Activated naive CD4-positive, alpha-beta T cell treated with anti-CD3 and anti-CD28 coated beads, Interleukin-2, amount 10 ng/mL, durations not matched to agents 7 days and 5 days (primary cell): ENCODE data around the gene OR10D3.
"Not testable (repeated sequence)": the region's sequence is repeated elsewhere in the genome, so short reads cannot be mapped to it uniquely, and the experiment has no call there.

Experiments used
- CTCF ChIA-PET: fragments of 350-600 bp; sonication (Branson Sonifier 250); formaldehyde crosslinking; loops from one replicate; lab custom pipeline; 2021; ENCODE audit warnings: antibody characterized with exemption; lab: Charles Lee
- DNase-seq: peaks from one replicate; pipeline ENCODE4 v3.0.0-alpha.2; 2020
- H3K27ac Mint-ChIP-seq: one replicate; pipeline ENCODE4 v1.8.0; 2021; ENCODE audit warnings: mild to moderate bottlenecking, moderate library complexity, mixed read lengths
- H3K27me3 Mint-ChIP-seq: one replicate; pipeline ENCODE4 v1.8.0; 2021; ENCODE audit warnings: mild to moderate bottlenecking, mixed read lengths
- H3K36me3 Mint-ChIP-seq: one replicate; pipeline ENCODE4 v1.8.0; 2021; ENCODE audit warnings: mixed read lengths
- H3K4me1 Mint-ChIP-seq: one replicate; pipeline ENCODE4 v1.8.0; 2021; ENCODE audit warnings: mixed read lengths
- H3K4me3 Mint-ChIP-seq: one replicate; pipeline ENCODE4 v1.8.0; 2021; ENCODE audit warnings: mild to moderate bottlenecking, moderate library complexity, mixed read lengths
- H3K9me3 Mint-ChIP-seq: one replicate; pipeline ENCODE4 v1.8.0; 2021; ENCODE audit warnings: mixed read lengths

The OR10D3 gene, protein sequence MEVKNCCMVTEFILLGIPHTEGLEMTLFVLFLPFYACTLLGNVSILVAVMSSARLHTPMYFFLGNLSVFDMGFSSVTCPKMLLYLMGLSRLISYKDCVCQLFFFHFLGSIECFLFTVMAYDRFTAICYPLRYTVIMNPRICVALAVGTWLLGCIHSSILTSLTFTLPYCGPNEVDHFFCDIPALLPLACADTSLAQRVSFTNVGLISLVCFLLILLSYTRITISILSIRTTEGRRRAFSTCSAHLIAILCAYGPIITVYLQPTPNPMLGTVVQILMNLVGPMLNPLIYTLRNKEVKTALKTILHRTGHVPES

GRCh38 chr11:124183068-124183467, at the start of gene OR10D3:
TSS of gene OR10D3 (plus strand) at chr11:124183345. CDS start at chr11:124185270, 1,925 bp downstream.
- DNase-seq, result no peak
- CTCF ChIA-PET, result no interaction called here

DNA sequence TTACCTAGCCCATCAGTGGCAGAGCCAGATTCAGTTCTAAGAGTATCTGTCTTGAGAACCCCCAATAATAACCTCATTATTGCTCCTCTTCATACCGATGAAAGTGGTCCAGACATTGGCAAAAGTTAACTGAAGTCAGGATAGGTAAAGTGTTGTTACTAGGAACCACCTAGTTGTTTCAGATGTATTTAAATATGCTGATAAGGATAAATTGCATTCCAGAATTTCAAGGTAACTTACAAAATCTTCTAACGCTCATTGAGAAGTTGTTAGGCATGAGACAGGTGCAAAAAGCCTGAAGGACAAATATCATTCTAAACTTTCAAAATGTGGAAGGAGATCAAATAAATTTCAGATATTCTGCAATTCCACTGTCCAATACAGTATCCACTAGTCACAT, 40.1 kb upstream of the OR10D3 start:
- DNase-seq, result no peak
- Mint-ChIP-seq H3K4me1 (no peaks in the 10 kb centered on the region), H3K36me3 (no peaks in the 10 kb centered on the region), H3K27ac (no peak overlapping the region), H3K27me3 (no peaks in the 10 kb centered on the region), H3K9me3 (no peaks in the 10 kb centered on the region), H3K4me3 (no peak overlapping the region)
- CTCF ChIA-PET, result no interaction called here

More at GRCh38 chr11:124183068-124183467, at the start of gene OR10D3:
- H3K36me3 Mint-ChIP-seq, result no peaks in the 10 kb centered on the region
- H3K4me3 Mint-ChIP-seq, result no peak within 1 kb of the TSS
- no peaks in the 10 kb centered on the region for H3K9me3 Mint-ChIP-seq
- H3K27ac Mint-ChIP-seq, result no peak within 1 kb of the TSS
- no peaks in the 10 kb centered on the region for H3K27me3 Mint-ChIP-seq
- no peaks in the 10 kb centered on the region for H3K4me1 Mint-ChIP-seq

DNA sequence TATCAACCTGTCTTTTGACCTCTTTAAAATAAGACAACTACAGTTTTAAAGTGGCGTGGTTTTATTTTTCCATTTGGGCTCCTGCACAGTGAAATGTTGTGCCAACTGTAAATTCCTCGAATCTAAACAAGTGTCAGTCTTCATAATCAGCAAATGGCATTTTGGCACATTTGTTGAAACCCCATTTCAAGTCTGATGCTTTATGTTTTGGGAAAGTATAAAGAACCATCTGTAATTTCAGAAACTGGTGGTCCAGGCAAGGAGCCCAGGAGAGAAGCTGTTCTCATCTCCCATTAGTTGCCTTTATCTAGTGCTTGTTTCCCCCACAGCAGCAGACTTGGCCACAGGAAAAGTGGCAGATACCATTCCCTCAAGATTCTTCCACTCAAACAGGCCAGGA, 35.2 kb upstream of the OR10D3 start:
- Mint-ChIP-seq H3K4me1 (no peaks in the 10 kb centered on the region), H3K4me3 (no peak overlapping the region), H3K9me3 (no peaks in the 10 kb centered on the region), H3K27ac (no peak overlapping the region), H3K27me3 (no peaks in the 10 kb centered on the region), H3K36me3 (no peaks in the 10 kb centered on the region)
- DNase-seq, result no peak
- CTCF ChIA-PET, result no interaction called here

GRCh38 chr11:124150684-124151083, 32.5 kb upstream of the OR10D3 start:
- no peak overlapping the region for H3K27ac Mint-ChIP-seq
- DNase-seq, result no peak
- no peaks in the 10 kb centered on the region for H3K9me3 Mint-ChIP-seq
- no peaks in the 10 kb centered on the region for H3K4me1 Mint-ChIP-seq
- no peaks in the 10 kb centered on the region for H3K36me3 Mint-ChIP-seq
- CTCF ChIA-PET, result no interaction called here
- no peaks in the 10 kb centered on the region for H3K27me3 Mint-ChIP-seq
- H3K4me3 Mint-ChIP-seq, result no peak overlapping the region

DNA sequence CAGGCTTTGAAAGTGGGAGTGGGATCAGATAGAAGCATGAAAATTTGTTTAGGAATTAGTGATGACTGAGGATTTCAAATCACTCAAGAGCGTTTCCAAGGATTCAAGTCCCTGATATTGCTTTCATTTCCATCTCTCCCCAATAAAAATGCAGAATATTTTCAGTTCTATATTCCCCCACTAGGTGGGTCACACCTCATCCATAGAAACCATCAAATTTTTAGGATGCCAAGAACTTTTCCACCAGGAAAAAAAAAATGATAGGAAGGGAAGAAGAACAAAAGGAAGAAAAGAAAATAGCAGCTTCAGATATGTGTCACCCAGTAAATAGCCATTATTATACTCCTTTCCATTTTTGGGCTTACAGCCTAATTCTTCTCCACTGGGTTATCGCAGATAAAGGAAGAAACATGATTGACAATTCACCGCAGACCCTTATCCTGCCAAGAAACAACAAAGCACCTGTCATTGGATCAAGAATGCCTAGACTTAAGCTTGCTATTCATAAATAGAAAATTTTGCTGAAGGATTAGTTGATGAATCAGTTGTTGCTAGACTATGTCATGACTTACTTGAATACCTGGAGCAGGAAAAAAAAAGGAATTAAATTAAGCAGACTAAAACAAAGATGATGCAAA, 30.3 kb upstream of the OR10D3 start:
- H3K27ac Mint-ChIP-seq, result no peak overlapping the region
- CTCF ChIA-PET, result no interaction called here
- H3K27me3 Mint-ChIP-seq, result no peaks in the 10 kb centered on the region
- no peaks in the 10 kb centered on the region for H3K36me3 Mint-ChIP-seq
- H3K4me3 Mint-ChIP-seq, result no peak overlapping the region
- H3K9me3 Mint-ChIP-seq, result no peaks in the 10 kb centered on the region
- DNase-seq, result no peak
- no peaks in the 10 kb centered on the region for H3K4me1 Mint-ChIP-seq

- H3K36me3 Mint-ChIP-seq, result no peaks in the 10 kb centered on the region
- H3K27me3 Mint-ChIP-seq, result no peaks in the 10 kb centered on the region
- no peaks in the 10 kb centered on the region for H3K9me3 Mint-ChIP-seq
- CTCF ChIA-PET, result no interaction called here
- H3K4me1 Mint-ChIP-seq, result no peaks in the 10 kb centered on the region
- no peak overlapping the region for H3K27ac Mint-ChIP-seq
- H3K4me3 Mint-ChIP-seq, result no peak overlapping the region
- no peak for DNase-seq
Observed at GRCh38 chr11:124153821-124154220, 29.3 kb upstream of the OR10D3 start.

GRCh38 chr11:124159481-124159880, 23.7 kb upstream of the OR10D3 start:
- no peak overlapping the region for H3K27ac Mint-ChIP-seq
- DNase-seq, result no peak
- H3K4me3 Mint-ChIP-seq, result no peak overlapping the region
- no peaks in the 10 kb centered on the region for H3K4me1 Mint-ChIP-seq
- H3K9me3 Mint-ChIP-seq, result no peaks in the 10 kb centered on the region
- CTCF ChIA-PET, result no interaction called here
- H3K27me3 Mint-ChIP-seq, result peaks cover 4% of the 10 kb centered on the region
- no peaks in the 10 kb centered on the region for H3K36me3 Mint-ChIP-seq

DNA sequence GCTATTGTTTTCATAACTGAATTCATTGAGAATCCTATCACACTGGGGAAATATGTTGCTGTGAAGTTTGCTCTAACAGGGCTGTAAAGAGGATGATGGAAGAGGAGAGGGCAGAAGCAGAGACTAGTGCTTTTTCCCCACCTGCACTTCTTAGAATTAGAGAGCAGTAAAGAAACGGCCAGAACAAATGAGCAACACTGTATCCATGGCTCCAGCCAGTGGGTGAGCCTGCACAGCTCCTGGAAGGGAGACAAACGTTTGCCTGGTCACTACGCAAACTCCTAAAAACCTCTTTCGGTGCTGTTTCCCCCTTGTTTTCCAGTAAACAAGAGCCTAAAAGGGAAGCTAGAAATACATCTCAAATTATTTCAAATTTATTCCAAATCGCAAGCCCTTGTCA, 22.2 kb upstream of the OR10D3 start:
- CTCF ChIA-PET, result interaction anchor here (0.9 kb wide), 1 partner anchor 10 kb away, joined by 3 read pairs; no protein-coding TSS in a partner anchor
- Mint-ChIP-seq H3K27me3 (peaks cover 4% of the 10 kb centered on the region), H3K36me3 (no peaks in the 10 kb centered on the region), H3K4me3 (no peak overlapping the region), H3K9me3 (no peaks in the 10 kb centered on the region), H3K4me1 (no peaks in the 10 kb centered on the region), H3K27ac (no peak overlapping the region)
- no peak for DNase-seq

- Mint-ChIP-seq H3K4me1 (no peaks in the 10 kb centered on the region), H3K27me3 (no peaks in the 10 kb centered on the region), H3K4me3 (no peak overlapping the region), H3K9me3 (no peaks in the 10 kb centered on the region), H3K36me3 (no peaks in the 10 kb centered on the region), H3K27ac (no peak overlapping the region)
- no peak for DNase-seq
- CTCF ChIA-PET, result interaction anchor here (1.5 kb wide), 1 partner anchor 8 kb away, joined by 3 read pairs; no protein-coding TSS in a partner anchor
Observed at GRCh38 chr11:124167826-124168231, 15.3 kb upstream of the OR10D3 start.

DNA sequence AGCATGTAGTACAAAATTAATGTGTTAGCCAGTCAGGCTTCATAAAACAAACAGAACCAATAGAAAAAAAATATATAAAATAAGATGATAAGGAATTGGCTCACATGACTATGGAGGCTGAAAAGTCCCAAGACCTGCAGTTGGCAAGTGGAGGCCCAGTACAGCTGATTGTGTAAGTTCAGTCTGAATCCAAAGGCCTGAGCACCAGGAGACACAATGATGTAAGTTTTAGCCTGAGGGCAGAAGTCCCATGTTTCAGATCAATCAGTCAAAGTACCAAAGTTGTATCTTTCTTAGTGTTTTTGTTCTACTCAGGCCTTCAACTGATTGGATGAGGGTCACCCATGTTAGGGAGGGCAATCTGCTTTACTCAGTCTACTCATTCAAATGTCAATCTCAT, 14.3 kb upstream of the OR10D3 start:
- DNase-seq, result no peak
- Mint-ChIP-seq H3K4me3 (no peak overlapping the region), H3K27ac (no peak overlapping the region), H3K36me3 (no peaks in the 10 kb centered on the region), H3K27me3 (no peaks in the 10 kb centered on the region), H3K9me3 (no peaks in the 10 kb centered on the region), H3K4me1 (no peaks in the 10 kb centered on the region)
- CTCF ChIA-PET, result no interaction called here

GRCh38 chr11:124170315-124170714, 12.8 kb upstream of the OR10D3 start:
- not testable (repeated sequence) for DNase-seq, H3K4me3 Mint-ChIP-seq, H3K36me3 Mint-ChIP-seq, H3K27me3 Mint-ChIP-seq, H3K9me3 Mint-ChIP-seq, H3K27ac Mint-ChIP-seq, H3K4me1 Mint-ChIP-seq
- CTCF ChIA-PET, result interaction anchor here (0.6 kb wide), 1 partner anchor 65 kb away, joined by 3 read pairs; no protein-coding TSS in a partner anchor

- no peak for DNase-seq
- no peaks in the 10 kb centered on the region for H3K4me1 Mint-ChIP-seq
- H3K36me3 Mint-ChIP-seq, result no peaks in the 10 kb centered on the region
- no peak overlapping the region for H3K27ac Mint-ChIP-seq
- no peaks in the 10 kb centered on the region for H3K27me3 Mint-ChIP-seq
- no peak overlapping the region for H3K4me3 Mint-ChIP-seq
- no peaks in the 10 kb centered on the region for H3K9me3 Mint-ChIP-seq
- CTCF ChIA-PET, result interaction anchor here (0.9 to 1.0 kb wide), 2 partner anchors 10 to 99 kb away, joined by 3 read pairs; no protein-coding TSS in a partner anchor
Observed at GRCh38 chr11:124170801-124171586, 12.2 kb upstream of the OR10D3 start.

GRCh38 chr11:124172101-124172500, 11.0 kb upstream of the OR10D3 start:
- no peaks in the 10 kb centered on the region for H3K4me1 Mint-ChIP-seq
- no peak for DNase-seq
- no peaks in the 10 kb centered on the region for H3K9me3 Mint-ChIP-seq
- H3K4me3 Mint-ChIP-seq, result no peak overlapping the region
- no peak overlapping the region for H3K27ac Mint-ChIP-seq
- no peaks in the 10 kb centered on the region for H3K27me3 Mint-ChIP-seq
- CTCF ChIA-PET, result no interaction called here
- no peaks in the 10 kb centered on the region for H3K36me3 Mint-ChIP-seq

- H3K27me3 Mint-ChIP-seq, result no peaks in the 10 kb centered on the region
- no peak overlapping the region for H3K27ac Mint-ChIP-seq
- no peaks in the 10 kb centered on the region for H3K36me3 Mint-ChIP-seq
- no peaks in the 10 kb centered on the region for H3K9me3 Mint-ChIP-seq
- CTCF ChIA-PET, result interaction anchor here (2.0 kb wide), 1 partner anchor 101 kb away, joined by 7 read pairs; no protein-coding TSS in a partner anchor
- H3K4me1 Mint-ChIP-seq, result no peaks in the 10 kb centered on the region
- no peak overlapping the region for H3K4me3 Mint-ChIP-seq
- no peak for DNase-seq
Observed at GRCh38 chr11:124172599-124172998, 10.5 kb upstream of the OR10D3 start.
